ENCODE measurements around the gene PTPA. TPM values are rescaled to one million over a fixed set of nuclear protein-coding genes. Genes with fewer than 3 reads are reported as not detected.
"Not testable (repeated sequence)": the region's sequence is repeated elsewhere in the genome, so short reads cannot be mapped to it uniquely, and the experiment has no call there.

The PTPA gene
- total and polyA plus RNA-seq, 12 donors = 106 to 227 (median 186) TPM

- Histone ChIP-seq H3K27me3 (peaks cover 0 to 25% (median 9%) of the 10 kb centered on the region in 7 donors), H3K4me1 (peaks cover 0 to 11% (median 8%) of the 10 kb centered on the region in 9 donors), H3K9me3 (peaks cover 0 to 11% (median 6%) of the 10 kb centered on the region in 11 donors), H3K4me3 (no peak overlapping the region), H3K36me3 (no peaks in the 10 kb centered on the region), H3K27ac (no peak overlapping the region)
- intact Hi-C loops (cut with DNase I) = loop anchor here in 1 of 10 donors (10.0 kb wide), 1 partner anchor 281 kb away; no protein-coding TSS in a partner anchor
- TF ChIP-seq CTCF (IDR thresholded peaks at IDR 0.05) = no peak
- no peak for ATAC-seq
- no peak for DNase-seq
- WGBS, 2 donors = 75 to 77% methylated on average over 7 of the region's 7 CpGs
Measured at GRCh38 chr9:129193655-129194054, 82.4 kb downstream of the PTPA start.

GRCh38 chr9:129194221-129194620 is 83.0 kb downstream of the PTPA start:
- peaks cover 0 to 25% (median 9%) of the 10 kb centered on the region in 7 donors for H3K27me3 ChIP-seq
- peaks cover 0 to 11% (median 6%) of the 10 kb centered on the region in 11 donors for H3K9me3 ChIP-seq
- intact Hi-C loops (cut with DNase I) = loop anchor here in 1 of 10 donors (10.0 kb wide), 1 partner anchor 281 kb away; no protein-coding TSS in a partner anchor
- whole genome bisulfite sequencing, 2 donors = 46 to 77% methylated on average over 3 of the region's 3 CpGs
- ATAC-seq = no peak
- peaks cover 0 to 17% (median 8%) of the 10 kb centered on the region in 9 donors for H3K4me1 ChIP-seq
- TF ChIP-seq CTCF (IDR thresholded peaks at IDR 0.05) = no peak
- no peak overlapping the region for H3K27ac ChIP-seq
- H3K4me3 ChIP-seq = no peak overlapping the region
- DNase-seq = no peak
- H3K36me3 ChIP-seq = no peaks in the 10 kb centered on the region

GRCh38 chr9:129195606-129196005 is 84.4 kb downstream of the PTPA start:
- Histone ChIP-seq H3K4me3 (no peak overlapping the region), H3K36me3 (no peaks in the 10 kb centered on the region), H3K27ac (no peak overlapping the region), H3K27me3 (peaks cover 0 to 25% (median 9%) of the 10 kb centered on the region in 7 donors), H3K4me1 (peaks cover 0 to 18% (median 8%) of the 10 kb centered on the region in 9 donors), H3K9me3 (peaks cover 0 to 17% (median 6%) of the 10 kb centered on the region in 11 donors)
- 92 to 94% methylated on average over 10 of the region's 10 CpGs for WGBS, 2 donors
- no peak for TF ChIP-seq CTCF (IDR thresholded peaks at IDR 0.05)
- no peak for ATAC-seq
- intact Hi-C loops (cut with DNase I) = loop anchor here in 1 of 10 donors (10.0 kb wide), 1 partner anchor 279 kb away; no protein-coding TSS in a partner anchor
- no peak for DNase-seq

GRCh38 chr9:129197045-129197444 is 85.8 kb downstream of the PTPA start:
- not testable (repeated sequence) for ATAC-seq, DNase-seq, H3K4me3 ChIP-seq, H3K36me3 ChIP-seq, H3K27ac ChIP-seq
- Histone ChIP-seq H3K27me3 (peaks cover 0 to 25% (median 9%) of the 10 kb centered on the region in 7 donors), H3K9me3 (peaks cover 0 to 14% (median 6%) of the 10 kb centered on the region in 11 donors), H3K4me1 (peaks cover 0 to 18% (median 8%) of the 10 kb centered on the region in 9 donors)
- intact Hi-C loops (cut with DNase I) = loop anchor here in 2 of 10 donors (1.0 to 10.0 kb wide), 2 partner anchors 18 to 278 kb away; no protein-coding TSS in a partner anchor
- WGBS, 2 donors = 92 to 95% methylated on average over 6 of the region's 6 CpGs

GRCh38 chr9:129197978-129198318 is 86.7 kb downstream of the PTPA start:
- peaks cover 0 to 6% (median 0%) of the 10 kb centered on the region in 11 donors for H3K9me3 ChIP-seq
- peak; percentile 29 to 54 for DNase-seq
- no peak for TF ChIP-seq CTCF (IDR thresholded peaks at IDR 0.05)
- intact Hi-C loops (cut with DNase I) = loop anchor here in 2 of 10 donors (1.0 to 10.0 kb wide), 2 partner anchors 19 to 277 kb away; no protein-coding TSS in a partner anchor
- peaks cover 0 to 20% (median 9%) of the 10 kb centered on the region in 7 donors for H3K27me3 ChIP-seq
- H3K27ac ChIP-seq = peak overlapping the region; percentile 63 to 87 (median 78)
- 38 to 40% methylated on average over 8 of the region's 8 CpGs for WGBS, 2 donors
- no peaks in the 10 kb centered on the region for H3K36me3 ChIP-seq
- H3K4me3 ChIP-seq = peak overlapping the region in 2 of 10 donors; percentile 12 to 14
- peak in 6 of 8 donors; percentile 2 to 18 (median 10) for ATAC-seq
- H3K4me1 ChIP-seq = peaks cover 0 to 20% (median 8%) of the 10 kb centered on the region in 9 donors

Measured in heart right ventricle (tissue), 16 donors.